Measurements from ENCODE around the gene SBF1. TPM values are rescaled to one million over a fixed set of nuclear protein-coding genes. Genes with fewer than 3 reads are reported as not detected.
A peak's percentile ranks its signal among the peaks of the same experiment; 100 is the strongest.

SBF1 gene
- total and polyA plus RNA-seq, 2 donors (not counting 1 experiment from before 2014, with no cell fraction given), result 110 to 254 TPM

- Histone ChIP-seq H3K27me3 (replicated peaks in 1 of 4; ENCODE audit: control extremely low read depth in 1 of 4, control insufficient read depth in 3 of 4, insufficient read depth in 4 of 4, low read length in 3 of 4) (no peaks in the 10 kb centered on the region), H3K4me2 (replicated peaks; ENCODE audit: low read depth, low read length, poor library complexity, severe bottlenecking) (no peak overlapping the region), H3K36me3 (replicated peaks in 1 of 2; ENCODE audit: control extremely low read depth in 1 of 2, control insufficient read depth in 1 of 2, extremely low read depth in 1 of 2, insufficient read depth in 2 of 2, low read length in 1 of 2) (peaks cover 0 to 50% of the 10 kb centered on the region in 2 experiments), H3K4me1 (ENCODE audit: control insufficient read depth in 2 of 2, insufficient read depth in 2 of 2, low read length in 2 of 2) (peaks cover 10 to 16% of the 10 kb centered on the region in 2 donors), H2AFZ (ENCODE audit: insufficient read depth, low read depth, low read length, poor library complexity, severe bottlenecking) (no peak overlapping the region), H3K9ac (ENCODE audit: low read length) (no peak overlapping the region), H4K20me1 (ENCODE audit: control insufficient read depth, insufficient read depth, low read length, poor library complexity, severe bottlenecking) (peaks cover 33% of the 10 kb centered on the region), H3K27ac (ENCODE audit: low read length in 2 of 2) (no peak overlapping the region), H3K4me3 (ENCODE audit: control extremely low read depth in 1 of 5, extremely low read depth in 1 of 5, insufficient read depth in 1 of 5, low read depth in 2 of 5, low read length in 4 of 5) (no peak overlapping the region), H3K79me2 (ENCODE audit: control insufficient read depth, insufficient read depth, low read length) (no peaks in the 10 kb centered on the region), H3K9me3 (ENCODE audit: control extremely low read depth in 1 of 3, control insufficient read depth in 2 of 3, insufficient read depth in 1 of 3, low read length in 2 of 3) (no peaks in the 10 kb centered on the region)
- WGBS (ENCODE audit: insufficient coverage), result 85% methylated on average over 14 of the region's 28 CpGs
- ChIA-PET POLR2A (interaction anchor here (2.9 kb wide), 1 partner anchor 26 kb away, joined by 9 read pairs; no protein-coding TSS in a partner anchor), CTCF (interaction anchor here (0.6 to 1.7 kb wide), 6 partner anchors 23 to 236 kb away, joined by 3 to 8 read pairs (median 3); partner anchors contain the start of gene HDAC10)
- no peak for DNase-seq
- TF ChIP-seq EZH2 (IDR thresholded peaks at IDR 0.05; ENCODE audit: borderline replicate concordance, insufficient read depth, low read depth, low read length, poor library complexity, severe bottlenecking) (no peak), CTCF (IDR thresholded peaks at IDR 0.05) (no peak)
- intact Hi-C loops (cut with micrococcal nuclease), result no loop called here
- no peak for ATAC-seq (ENCODE audit: low read depth)
- H3K4me3 Mint-ChIP-seq, result no peak overlapping the region
- peak overlapping the region; percentile 41 for H3K27ac Mint-ChIP-seq
- no peaks in the 10 kb centered on the region for H3K9me3 Mint-ChIP-seq (ENCODE audit: insufficient read depth)
- H3K27me3 Mint-ChIP-seq, result no peaks in the 10 kb centered on the region
- H3K4me1 Mint-ChIP-seq, result peaks cover 18% of the 10 kb centered on the region
Observed at GRCh38 chr22:50443801-50444625, 30.8 kb downstream of the SBF1 start.

- intact Hi-C loops (cut with micrococcal nuclease), result no loop called here
- H3K9me3 ChIP-seq (ENCODE audit: control extremely low read depth in 1 of 3, control insufficient read depth in 2 of 3, insufficient read depth in 1 of 3, low read length in 2 of 3), result no peaks in the 10 kb centered on the region
- no peaks in the 10 kb centered on the region for H3K27me3 ChIP-seq (replicated peaks in 1 of 4; ENCODE audit: control extremely low read depth in 1 of 4, control insufficient read depth in 3 of 4, insufficient read depth in 4 of 4, low read length in 3 of 4)
- H3K79me2 ChIP-seq (ENCODE audit: control insufficient read depth, insufficient read depth, low read length), result no peaks in the 10 kb centered on the region
- no peak overlapping the region for H3K27ac ChIP-seq (ENCODE audit: low read length in 2 of 2)
- POLR2A ChIA-PET, result interaction anchor here (2.9 kb wide), 1 partner anchor 26 kb away, joined by 9 read pairs; no protein-coding TSS in a partner anchor
- H3K9ac ChIP-seq (ENCODE audit: low read length), result no peak overlapping the region
- peaks cover 30% of the 10 kb centered on the region for H4K20me1 ChIP-seq (ENCODE audit: control insufficient read depth, insufficient read depth, low read length, poor library complexity, severe bottlenecking)
- peaks cover 16% of the 10 kb centered on the region for H3K4me1 Mint-ChIP-seq
- peak overlapping the region; percentile 81 for H3K27ac Mint-ChIP-seq
- H3K4me1 ChIP-seq (ENCODE audit: control insufficient read depth in 2 of 2, insufficient read depth in 2 of 2, low read length in 2 of 2), result peaks cover 10 to 16% of the 10 kb centered on the region in 2 donors
- WGBS (ENCODE audit: insufficient coverage), result 86% methylated on average over 13 of the region's 15 CpGs
- H3K9me3 Mint-ChIP-seq (ENCODE audit: insufficient read depth), result no peaks in the 10 kb centered on the region
- H3K4me3 ChIP-seq (ENCODE audit: control extremely low read depth in 1 of 5, extremely low read depth in 1 of 5, insufficient read depth in 1 of 5, low read depth in 2 of 5, low read length in 4 of 5), result no peak overlapping the region
- no peak overlapping the region for H2AFZ ChIP-seq (ENCODE audit: insufficient read depth, low read depth, low read length, poor library complexity, severe bottlenecking)
- H3K4me2 ChIP-seq (replicated peaks; ENCODE audit: low read depth, low read length, poor library complexity, severe bottlenecking), result no peak overlapping the region
- peaks cover 0 to 54% of the 10 kb centered on the region in 2 experiments for H3K36me3 ChIP-seq (replicated peaks in 1 of 2; ENCODE audit: control extremely low read depth in 1 of 2, control insufficient read depth in 1 of 2, extremely low read depth in 1 of 2, insufficient read depth in 2 of 2, low read length in 1 of 2)
- H3K27me3 Mint-ChIP-seq, result no peaks in the 10 kb centered on the region
- no peak overlapping the region for H3K4me3 Mint-ChIP-seq
- CTCF ChIA-PET, result interaction anchor here (0.6 to 1.7 kb wide), 3 partner anchors 55 to 235 kb away, joined by 3 to 8 read pairs (median 3); partner anchors contain the start of gene HDAC10
- DNase-seq (no peak), ATAC-seq (ENCODE audit: low read depth) (no peak)
- TF ChIP-seq EZH2 (IDR thresholded peaks at IDR 0.05; ENCODE audit: borderline replicate concordance, insufficient read depth, low read depth, low read length, poor library complexity, severe bottlenecking) (no peak), CTCF (IDR thresholded peaks at IDR 0.05) (no peak)
Observed at GRCh38 chr22:50443197-50443596, 31.6 kb downstream of the SBF1 start.

All from B cell (primary cell).